ENCODE results near the gene FAM136A. TPM values are rescaled to one million over a fixed set of nuclear protein-coding genes. Genes with fewer than 3 reads are reported as not detected.

The FAM136A gene
- 12.5 TPM for total RNA-seq

DNA sequence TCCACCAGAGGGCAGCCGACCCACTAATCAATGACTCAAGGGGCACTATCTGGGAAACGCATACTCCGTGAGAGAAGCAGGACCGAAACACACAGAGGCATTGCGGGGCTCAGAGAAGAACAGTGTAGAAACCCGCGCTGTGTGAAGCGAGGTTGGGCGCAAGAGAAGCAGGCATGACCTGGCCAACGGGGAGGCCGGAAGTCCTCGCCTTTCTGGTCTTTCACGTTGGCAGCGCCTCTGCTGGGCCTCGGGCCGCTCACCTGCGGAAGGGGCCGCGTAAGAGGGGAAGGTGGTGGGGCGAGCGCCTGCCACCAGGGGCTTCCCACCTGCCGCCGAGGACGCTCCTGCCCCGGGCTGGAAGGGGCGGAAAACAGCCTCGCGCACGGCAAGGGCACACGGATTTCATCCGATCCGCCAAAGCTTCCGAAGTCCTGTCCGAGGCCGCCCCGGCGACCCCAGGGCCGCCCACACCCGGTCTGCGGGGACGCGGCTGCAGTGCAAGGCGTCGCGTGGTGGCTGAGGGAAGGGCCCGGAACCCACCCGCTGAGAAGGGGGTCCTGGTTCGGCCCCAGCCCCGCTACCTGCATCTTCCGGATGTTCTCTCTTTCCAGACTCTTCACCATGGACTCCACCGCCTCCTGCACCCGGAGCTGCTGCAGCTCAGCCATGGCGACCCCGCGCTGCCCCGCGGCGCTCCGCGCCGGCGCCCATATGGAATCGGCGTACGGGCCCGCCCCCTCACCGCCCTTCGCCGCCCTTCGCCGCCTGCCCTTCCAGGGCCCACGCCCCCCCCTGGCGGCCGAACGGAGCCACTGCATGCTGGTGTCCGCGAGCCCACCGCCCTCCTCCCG, at the start of gene FAM136A:
Gene FAM136A, minus strand, starts transcription at position 724 of the 851 bp plus-strand sequence. Its CDS starts 56 bp downstream, at position 668.
- TF ChIP-seq POLR2AphosphoS5 (IDR thresholded peaks at IDR 0.05; ENCODE audit: insufficient read depth in 1 of 2, low read depth in 1 of 2) (peak in 1 of 2 donors; percentile 60), POLR2A (IDR thresholded peaks at IDR 0.05) (no peak)
- TF ChIP-seq, protein P1, sequence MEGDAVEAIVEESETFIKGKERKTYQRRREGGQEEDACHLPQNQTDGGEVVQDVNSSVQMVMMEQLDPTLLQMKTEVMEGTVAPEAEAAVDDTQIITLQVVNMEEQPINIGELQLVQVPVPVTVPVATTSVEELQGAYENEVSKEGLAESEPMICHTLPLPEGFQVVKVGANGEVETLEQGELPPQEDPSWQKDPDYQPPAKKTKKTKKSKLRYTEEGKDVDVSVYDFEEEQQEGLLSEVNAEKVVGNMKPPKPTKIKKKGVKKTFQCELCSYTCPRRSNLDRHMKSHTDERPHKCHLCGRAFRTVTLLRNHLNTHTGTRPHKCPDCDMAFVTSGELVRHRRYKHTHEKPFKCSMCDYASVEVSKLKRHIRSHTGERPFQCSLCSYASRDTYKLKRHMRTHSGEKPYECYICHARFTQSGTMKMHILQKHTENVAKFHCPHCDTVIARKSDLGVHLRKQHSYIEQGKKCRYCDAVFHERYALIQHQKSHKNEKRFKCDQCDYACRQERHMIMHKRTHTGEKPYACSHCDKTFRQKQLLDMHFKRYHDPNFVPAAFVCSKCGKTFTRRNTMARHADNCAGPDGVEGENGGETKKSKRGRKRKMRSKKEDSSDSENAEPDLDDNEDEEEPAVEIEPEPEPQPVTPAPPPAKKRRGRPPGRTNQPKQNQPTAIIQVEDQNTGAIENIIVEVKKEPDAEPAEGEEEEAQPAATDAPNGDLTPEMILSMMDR (IDR thresholded peaks at IDR 0.05), result peak; percentile 92 to 99 (median 95)
- Histone ChIP-seq H3K9me3 (no peaks in the 10 kb centered on the region), H3K36me3 (peaks cover 0 to 9% of the 10 kb centered on the region in 2 donors), H3K4me1 (peaks cover 11% of the 10 kb centered on the region), H3K27ac (peak within 1 kb of the TSS; percentile 84), H3K27me3 (no peaks in the 10 kb centered on the region), H3K4me3 (peak within 1 kb of the TSS; percentile 86 to 88)
- no peak for DNase-seq (ENCODE audit: extremely low spot score in 2 of 2)
- intact Hi-C loops (cut with DNase I), result loop anchor here (5.0 kb wide), 1 partner anchor 54 kb away; the partner anchor contains the start of gene TIA1

DNA sequence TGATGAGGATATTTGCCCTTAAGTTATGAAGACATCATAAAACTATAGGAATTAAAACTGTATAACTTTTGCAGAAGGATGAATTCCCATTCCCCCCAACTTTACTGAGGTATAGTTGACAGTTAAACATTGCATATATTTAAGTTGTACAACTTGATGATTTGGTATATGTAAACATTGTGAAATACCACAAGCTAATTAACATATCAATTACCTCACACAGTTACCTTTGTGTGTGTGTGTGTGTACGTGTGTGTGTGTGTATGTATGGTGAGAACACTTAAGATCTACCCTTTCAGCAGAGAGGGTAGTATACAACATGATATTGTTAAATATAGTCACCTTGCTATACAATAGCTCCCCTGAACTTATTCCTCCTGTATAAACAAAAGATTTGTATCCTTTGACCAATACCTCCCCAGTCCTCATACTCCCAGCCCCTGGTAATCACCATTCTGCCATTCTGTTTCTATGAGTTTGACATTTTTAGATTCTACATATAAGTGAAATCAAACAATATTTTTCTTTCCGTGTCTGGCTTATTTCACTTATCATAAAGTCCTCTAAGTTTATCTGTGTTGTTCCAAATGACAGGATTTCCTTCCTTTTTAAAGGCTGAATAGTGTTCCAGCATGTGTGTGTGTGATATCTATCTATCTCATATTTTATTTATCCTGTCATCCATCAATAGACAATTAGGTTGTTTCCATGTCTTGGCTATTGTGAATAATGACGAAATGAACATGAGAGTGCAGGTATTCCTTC, 48.2 kb upstream of the FAM136A start:
- no peak for DNase-seq (ENCODE audit: extremely low spot score in 2 of 2)
- intact Hi-C loops (cut with DNase I), result no loop called here
- no peak overlapping the region for H3K27ac ChIP-seq
- H3K4me3 ChIP-seq, result no peak overlapping the region
- no peaks in the 10 kb centered on the region for H3K36me3 ChIP-seq
- H3K4me1 ChIP-seq, result no peaks in the 10 kb centered on the region
- H3K27me3 ChIP-seq, result no peaks in the 10 kb centered on the region
- H3K9me3 ChIP-seq, result no peaks in the 10 kb centered on the region
- TF ChIP-seq, protein P1 (IDR thresholded peaks at IDR 0.05), result no peak
- TF ChIP-seq POLR2A (IDR thresholded peaks at IDR 0.05) (no peak), POLR2AphosphoS5 (IDR thresholded peaks at IDR 0.05; ENCODE audit: insufficient read depth in 1 of 2, low read depth in 1 of 2) (no peak)

DNA sequence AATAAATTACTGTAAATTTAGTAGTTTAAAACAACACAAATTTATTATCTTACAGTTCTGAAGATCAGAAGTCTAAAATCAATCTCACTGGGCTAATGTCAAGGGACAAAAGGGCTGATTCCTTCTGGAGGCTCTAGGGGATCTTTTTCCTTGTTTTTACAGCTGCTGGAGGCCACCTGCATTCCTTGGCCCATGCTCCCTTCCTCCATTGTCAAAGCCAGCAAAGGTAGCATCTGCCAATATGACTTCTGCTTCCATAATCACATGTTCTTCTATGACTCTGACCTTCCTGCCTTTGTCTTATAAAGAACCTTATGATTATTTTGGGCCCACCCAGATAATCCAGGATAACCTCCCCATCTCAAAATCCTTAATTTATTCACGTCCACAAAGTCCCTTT, 46.0 kb upstream of the FAM136A start:
- Histone ChIP-seq H3K4me3 (no peak overlapping the region), H3K36me3 (no peaks in the 10 kb centered on the region), H3K27ac (no peak overlapping the region), H3K27me3 (no peaks in the 10 kb centered on the region), H3K4me1 (no peaks in the 10 kb centered on the region), H3K9me3 (no peaks in the 10 kb centered on the region)
- no peak for DNase-seq (ENCODE audit: extremely low spot score in 2 of 2)
- intact Hi-C loops (cut with DNase I), result no loop called here
- TF ChIP-seq POLR2A (IDR thresholded peaks at IDR 0.05) (no peak), POLR2AphosphoS5 (IDR thresholded peaks at IDR 0.05; ENCODE audit: insufficient read depth in 1 of 2, low read depth in 1 of 2) (no peak)
- TF ChIP-seq, protein P1 (IDR thresholded peaks at IDR 0.05), result no peak

DNA sequence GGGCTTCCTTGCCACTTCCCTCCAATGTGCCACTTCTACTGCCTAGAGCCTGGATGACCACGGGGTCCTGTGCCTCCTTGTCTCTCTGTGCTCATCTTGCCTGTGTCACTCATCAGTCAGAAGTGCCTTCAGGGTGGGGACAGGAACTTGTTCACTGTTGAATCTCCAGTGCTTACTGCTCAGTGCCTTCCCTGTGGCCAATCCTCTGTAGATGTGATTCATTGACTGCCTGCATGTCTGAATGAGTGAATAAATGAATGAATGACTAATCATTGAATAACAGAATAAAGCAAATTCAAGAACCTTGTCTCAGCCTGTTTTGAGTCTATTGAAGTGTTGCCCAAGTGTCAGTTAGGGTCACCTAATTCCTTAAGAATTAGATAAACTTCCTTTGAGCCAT, 42.3 kb upstream of the FAM136A start:
- DNase-seq (ENCODE audit: extremely low spot score in 2 of 2), result no peak
- TF ChIP-seq POLR2A (IDR thresholded peaks at IDR 0.05), result no peak
- TF ChIP-seq, protein P1 (IDR thresholded peaks at IDR 0.05), result no peak
- TF ChIP-seq POLR2AphosphoS5 (IDR thresholded peaks at IDR 0.05; ENCODE audit: insufficient read depth in 1 of 2, low read depth in 1 of 2), result no peak
- Histone ChIP-seq H3K27ac (no peak overlapping the region), H3K9me3 (no peaks in the 10 kb centered on the region), H3K36me3 (no peaks in the 10 kb centered on the region), H3K27me3 (no peaks in the 10 kb centered on the region), H3K4me1 (no peaks in the 10 kb centered on the region), H3K4me3 (no peak overlapping the region)
- intact Hi-C loops (cut with DNase I), result no loop called here
